NCI-H2196 treated with DMSO at 0.1 percent for 48 hours (cell line): ENCODE measurements around the gene MIEF2.
"Not testable (repeated sequence)": the region's sequence is repeated elsewhere in the genome, so short reads cannot be mapped to it uniquely, and the experiment has no call there.

Source experiments
- DNase-seq: peaks from one replicate; lab custom pipeline; 2025; ENCODE audit not compliant: unreplicated experiment; lab: John Stamatoyannopoulos, UW

MIEF2 gene, protein sequence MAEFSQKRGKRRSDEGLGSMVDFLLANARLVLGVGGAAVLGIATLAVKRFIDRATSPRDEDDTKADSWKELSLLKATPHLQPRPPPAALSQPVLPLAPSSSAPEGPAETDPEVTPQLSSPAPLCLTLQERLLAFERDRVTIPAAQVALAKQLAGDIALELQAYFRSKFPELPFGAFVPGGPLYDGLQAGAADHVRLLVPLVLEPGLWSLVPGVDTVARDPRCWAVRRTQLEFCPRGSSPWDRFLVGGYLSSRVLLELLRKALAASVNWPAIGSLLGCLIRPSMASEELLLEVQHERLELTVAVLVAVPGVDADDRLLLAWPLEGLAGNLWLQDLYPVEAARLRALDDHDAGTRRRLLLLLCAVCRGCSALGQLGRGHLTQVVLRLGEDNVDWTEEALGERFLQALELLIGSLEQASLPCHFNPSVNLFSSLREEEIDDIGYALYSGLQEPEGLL

DNA sequence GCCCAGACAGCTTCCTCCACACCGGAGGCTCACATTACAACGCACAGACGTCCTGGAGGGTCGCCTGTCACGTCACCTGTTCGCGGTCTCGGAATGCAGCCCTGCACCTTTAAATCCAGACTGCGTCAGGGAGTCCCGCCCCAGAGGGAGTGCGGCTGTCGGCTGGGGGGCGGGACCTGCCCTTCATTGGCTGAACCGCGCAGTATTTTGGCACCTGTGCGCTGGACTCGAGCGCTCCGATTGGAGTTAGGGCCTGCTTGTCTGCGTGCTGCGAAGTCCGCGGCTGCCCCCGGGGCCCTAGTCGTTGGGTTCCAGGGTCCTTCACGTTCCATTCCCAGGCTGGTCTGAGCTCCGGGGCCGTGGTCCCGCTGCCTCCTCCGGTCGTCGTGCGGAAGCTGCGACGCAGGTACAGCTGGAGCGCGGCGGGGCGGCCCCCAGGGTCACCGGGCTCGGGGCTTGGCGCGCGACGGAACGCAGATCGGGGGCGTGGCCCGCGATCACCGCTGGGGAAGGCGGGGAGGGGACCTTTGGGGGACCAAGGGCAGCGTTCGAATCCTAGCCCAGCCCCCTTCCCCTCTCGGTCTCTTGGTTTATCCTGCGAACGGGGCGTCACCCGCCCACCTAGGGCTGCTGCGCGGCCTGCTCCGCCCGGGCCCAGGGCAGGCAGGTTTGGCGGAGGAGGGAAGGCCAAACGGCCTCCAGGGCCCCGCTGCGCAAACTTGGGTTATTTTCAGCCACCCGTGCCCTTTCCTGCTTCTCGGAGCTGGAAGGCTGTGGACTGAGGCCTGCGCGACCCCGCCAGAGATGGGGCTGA is at the start of gene MIEF2:
MIEF2 (plus strand) TSS at position 331 of the 814 bp plus-strand sequence. CDS start 2,059 bp downstream, outside the sequence.
- DNase-seq: peak; percentile 67

DNA sequence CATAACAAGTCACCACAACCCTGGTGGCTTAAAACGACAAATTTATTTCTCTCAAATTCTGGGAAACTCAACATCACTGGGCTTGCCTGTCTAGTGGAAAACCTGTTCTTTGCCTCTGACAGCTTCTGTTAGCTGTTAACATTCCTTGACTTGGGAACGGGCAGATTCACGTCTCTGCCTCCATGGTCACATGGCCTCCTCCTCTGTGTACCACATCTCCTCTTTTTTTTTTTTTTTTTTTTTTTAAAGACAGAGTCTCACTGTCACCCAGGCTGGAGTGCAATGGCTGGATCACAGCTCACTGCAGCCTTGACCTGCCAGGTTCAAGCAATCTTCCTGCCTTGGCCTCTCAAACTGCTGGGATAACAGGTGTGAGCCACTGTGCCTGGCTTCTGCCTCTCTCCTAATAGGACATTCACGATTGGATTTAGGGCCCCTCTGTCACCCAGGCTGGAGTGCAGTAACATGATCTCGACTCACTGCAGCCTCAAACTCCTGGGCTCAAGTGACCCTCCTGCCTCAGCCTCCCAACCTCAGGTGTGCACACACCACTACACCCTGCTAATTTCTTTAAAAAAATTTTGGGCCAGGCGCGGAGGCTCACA is 46.7 kb upstream of the MIEF2 start:
- DNase-seq: no peak

DNA sequence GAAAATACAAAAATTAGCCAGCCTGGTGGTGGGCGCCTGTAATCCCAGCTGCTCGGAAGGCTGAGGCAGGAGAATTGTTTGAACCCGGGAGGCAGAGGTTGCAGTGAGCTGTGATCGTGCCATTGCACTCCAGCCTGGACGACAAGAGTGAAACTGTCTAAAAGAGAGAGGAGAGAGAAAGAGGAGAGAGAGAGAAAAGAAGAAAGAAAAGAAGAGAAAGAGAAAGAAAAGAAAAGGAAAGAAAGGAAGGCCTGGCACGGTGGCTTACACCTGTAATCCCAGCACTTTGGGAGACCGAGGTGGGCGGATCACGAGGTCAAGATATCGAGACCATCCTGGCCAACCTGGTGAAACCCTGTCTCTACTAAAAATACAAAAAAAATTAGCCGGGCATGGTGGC is 43.6 kb upstream of the MIEF2 start:
- DNase-seq: not testable (repeated sequence)

DNA sequence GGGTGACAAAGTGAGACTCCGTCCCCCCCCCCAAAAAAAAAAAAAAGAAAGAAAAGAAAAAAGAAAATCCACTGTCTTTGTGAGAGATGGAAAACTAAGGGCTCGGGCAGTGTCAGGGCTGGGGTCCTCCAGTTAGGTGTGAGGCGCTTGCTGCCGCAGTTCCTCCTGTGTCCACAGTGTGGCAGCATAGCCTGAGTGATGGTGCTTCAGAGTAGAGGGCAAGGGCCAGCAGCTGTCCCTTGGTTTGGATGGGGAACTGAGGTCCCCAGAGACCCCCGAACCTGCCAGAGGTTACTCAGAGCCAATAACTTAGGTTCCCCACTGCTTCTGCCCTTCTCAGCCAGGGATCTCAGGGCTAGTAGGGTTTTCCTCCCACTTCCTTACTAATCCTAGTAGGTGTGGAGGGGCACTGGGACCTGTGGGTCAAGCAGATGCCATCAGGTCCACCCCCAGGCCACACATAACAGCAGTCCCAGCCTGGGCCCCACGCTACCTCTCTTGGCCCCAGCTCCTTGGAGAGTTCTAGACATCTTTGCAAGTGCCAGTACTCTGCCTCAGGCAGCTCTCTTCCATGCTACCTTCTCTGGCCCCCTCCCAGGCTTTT is 42.9 kb upstream of the MIEF2 start:
- peak; percentile 7 for DNase-seq

GRCh38 chr17:18218756-18219415 is 41.6 kb upstream of the MIEF2 start:
- no peak for DNase-seq

DNA sequence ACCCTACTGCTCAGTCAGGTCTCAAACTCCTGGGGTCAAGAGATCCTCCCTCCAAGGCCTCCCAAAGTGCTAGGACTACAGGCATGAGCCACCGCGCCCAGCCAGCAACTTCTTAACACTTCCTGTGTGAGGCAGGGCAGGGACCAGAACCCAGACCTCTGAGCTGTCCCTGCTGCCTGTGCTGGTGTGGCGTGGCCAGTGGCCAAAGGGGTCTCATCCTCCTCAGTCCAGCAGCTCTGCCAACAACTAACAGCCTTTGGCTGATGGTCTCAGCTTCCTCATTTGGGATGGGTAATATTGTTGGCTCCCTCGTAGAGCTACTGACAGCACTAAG is 36.4 kb upstream of the MIEF2 start:
- no peak for DNase-seq

DNA sequence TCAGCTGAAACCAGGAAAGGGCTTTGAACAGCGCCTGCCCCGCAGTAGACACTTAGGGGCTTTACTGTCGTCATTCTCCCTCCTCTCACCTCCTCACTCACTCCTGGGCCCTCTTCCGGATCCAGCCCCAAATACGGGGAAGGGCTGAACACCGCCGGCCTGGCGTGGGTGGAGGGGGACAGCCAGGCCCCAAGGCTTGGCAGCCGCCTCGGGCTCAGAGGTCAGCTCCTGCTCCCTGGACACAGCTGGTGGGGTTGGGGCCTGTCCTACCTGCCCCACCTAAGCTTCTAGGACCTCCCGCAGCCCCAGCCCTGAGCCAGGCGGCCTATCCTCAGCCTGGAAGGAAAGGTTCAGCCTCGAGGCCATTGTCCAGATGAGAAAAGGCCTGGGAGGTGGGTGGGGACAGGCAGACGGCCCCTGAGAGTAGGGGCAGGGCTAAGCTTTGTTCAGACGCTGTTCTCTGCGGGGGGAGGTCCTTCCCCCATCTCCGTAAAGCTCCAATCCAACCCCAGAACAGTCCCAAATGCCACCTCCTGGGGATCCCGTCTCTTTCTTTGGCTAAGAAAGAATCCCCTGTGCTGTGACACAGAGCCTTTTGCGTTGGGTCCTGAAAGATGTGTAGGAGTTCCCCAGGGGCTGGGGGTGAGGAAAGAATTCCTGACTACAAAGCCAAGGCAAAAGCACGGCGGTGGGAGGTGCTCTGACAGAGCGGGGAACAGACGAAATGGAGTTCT is 35.9 kb upstream of the MIEF2 start:
- no peak for DNase-seq

DNA sequence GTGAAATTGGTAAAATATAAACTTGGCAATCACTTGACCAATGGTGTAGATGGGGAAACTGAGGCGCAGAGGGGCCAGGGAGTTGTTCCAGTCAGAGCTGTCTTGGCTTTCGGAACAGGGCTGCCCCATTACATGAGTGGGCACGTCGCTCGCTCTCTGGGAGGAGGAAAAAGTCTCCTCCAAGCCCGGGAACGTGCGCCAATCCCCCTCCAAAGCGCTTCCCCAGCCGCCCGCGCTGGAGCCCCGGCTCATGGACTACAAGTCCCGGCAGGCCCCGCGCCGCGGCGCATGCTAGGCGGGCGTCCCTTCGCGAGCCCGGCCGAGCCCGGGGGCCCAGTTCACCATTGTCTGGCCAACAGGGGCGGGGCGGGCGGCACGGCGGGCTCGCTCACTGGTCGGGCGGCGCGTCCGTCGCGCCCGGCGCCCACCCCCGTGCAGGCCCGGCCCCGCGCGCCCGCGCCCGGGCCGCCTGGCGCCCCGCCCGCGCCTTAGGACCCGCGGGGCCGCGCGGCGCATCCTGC is 35.3 kb upstream of the MIEF2 start, which contains the start of gene LLGL1:
LLGL1 (plus strand) TSS at position 515 of the 521 bp plus-strand sequence. CDS start 48 bp downstream, outside the sequence.
- peak; percentile 52 for DNase-seq

DNA sequence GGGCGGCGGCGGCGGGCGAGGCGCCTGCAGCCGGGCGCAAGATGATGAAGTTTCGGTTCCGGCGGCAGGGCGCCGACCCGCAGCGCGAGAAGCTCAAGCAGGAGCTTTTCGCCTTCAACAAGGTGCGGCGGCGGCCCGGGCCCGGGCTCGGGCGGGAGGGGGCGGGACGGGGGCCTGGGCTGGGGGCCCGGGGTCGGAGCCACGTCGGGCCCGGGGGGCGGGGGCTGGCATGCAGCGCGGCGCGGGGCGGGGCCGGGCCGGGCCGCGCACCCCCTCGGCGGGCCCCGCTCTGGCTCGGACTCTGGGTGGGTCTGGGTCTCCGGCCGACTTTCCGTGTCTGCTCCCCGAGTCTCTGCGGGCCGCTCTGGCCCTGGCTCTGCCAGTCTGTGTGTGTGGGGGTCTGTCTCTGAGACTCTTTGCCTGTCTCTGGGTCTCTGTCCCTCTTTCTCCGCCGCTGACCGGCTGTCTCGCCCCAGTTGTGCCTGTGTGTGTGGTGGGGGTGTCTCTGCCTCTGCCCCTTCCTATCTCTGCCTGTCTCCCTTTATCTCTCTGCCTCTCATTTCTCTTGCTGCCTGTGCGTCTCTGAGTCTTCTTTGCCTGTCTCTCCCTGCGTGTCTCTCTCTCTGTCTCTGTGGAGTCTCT is 34.7 kb upstream of the MIEF2 start:
- no peak for DNase-seq

- DNase-seq: no peak
These were observed 34.0 kb upstream of the MIEF2 start for GRCh38 chr17:18226284-18226945.

GRCh38 chr17:18227635-18228034 is 32.8 kb upstream of the MIEF2 start:
- DNase-seq: no peak

DNA sequence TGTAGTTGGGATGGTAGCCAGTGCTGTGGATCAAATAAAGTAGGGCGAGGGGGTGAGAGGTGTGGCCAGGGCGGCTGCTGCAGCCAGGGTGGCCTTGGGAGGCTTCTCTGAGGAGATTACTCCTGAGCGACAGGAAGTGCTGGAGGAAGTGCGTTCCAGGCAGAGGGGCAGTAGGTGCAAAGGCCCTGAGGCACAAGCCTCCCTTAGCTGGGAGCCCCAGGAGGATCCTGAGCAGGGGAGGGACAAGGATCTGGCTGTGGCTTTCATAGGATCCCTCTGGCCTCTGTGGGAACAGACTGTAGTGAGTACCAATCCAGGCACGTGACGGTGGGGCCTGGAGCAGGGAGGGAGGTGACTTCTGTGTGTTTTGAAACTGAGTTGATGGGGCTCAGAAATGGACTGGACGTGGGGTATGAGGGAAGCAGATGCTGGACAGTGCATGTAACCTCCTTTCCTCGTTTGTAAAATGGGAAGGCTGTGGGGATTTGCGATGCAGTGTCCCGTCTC is 32.2 kb upstream of the MIEF2 start:
- DNase-seq: no peak

- no peak for DNase-seq
These were observed 31.2 kb upstream of the MIEF2 start for GRCh38 chr17:18229254-18229653.

DNA sequence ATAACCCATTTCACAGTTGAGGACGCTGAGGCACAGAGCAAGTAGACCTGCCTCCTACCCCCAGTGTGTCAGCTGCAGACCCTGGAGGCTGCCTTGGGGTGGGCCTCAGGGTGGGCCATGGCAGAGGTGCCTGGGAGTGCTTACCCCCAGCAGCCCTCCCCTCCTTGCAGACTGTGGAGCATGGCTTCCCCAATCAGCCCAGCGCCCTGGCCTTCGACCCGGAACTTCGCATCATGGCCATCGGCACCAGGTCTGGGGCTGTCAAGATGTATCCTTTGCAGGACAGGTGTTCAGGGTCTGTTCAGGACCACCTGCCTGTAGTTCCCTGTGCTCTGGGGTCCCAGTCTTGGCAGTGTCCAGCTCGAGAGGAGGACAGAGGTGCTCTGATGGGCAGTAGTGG is 30.7 kb upstream of the MIEF2 start:
- no peak for DNase-seq

DNA sequence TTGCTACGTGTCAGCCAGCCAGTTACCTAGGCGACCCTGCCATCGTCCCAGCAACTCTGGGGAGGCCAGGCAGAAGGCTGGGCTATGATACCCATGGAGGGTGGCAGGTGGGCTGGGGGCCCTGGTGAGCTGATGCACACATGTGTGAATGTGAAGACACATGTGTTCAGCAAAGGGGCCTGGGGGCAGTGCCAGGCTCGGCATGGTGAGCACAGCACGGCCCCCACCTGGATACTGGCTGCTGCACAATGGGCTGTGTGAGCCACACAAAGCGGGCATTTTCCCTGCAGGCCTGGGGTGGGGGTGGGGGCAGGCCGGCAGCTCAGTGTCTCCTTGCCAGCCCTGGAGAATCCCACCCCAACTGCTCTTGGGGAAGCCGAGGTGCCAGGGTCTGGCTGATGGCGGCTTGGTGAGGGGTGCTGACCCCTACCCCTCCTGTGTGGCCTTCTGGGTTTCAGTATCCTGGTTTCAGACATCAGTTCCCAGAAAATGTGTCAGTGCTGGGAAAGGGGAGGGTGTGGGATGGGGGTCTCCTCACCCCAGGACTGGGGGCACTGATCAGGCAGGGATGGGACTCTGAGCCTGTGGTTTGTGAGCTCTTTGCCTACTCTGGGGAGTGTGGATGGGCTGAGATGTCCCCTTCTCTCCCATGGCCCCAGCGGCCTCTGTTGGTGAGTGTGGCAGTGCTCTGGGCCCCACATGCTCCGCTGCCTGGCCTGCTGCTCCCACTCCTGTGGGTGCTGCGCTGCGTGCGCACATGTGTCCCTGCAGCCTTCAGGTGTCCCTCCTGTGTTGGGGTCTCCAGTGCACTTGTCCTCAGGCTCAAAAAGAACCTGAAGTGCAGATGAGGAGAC is 29.9 kb upstream of the MIEF2 start:
- DNase-seq: no peak

DNA sequence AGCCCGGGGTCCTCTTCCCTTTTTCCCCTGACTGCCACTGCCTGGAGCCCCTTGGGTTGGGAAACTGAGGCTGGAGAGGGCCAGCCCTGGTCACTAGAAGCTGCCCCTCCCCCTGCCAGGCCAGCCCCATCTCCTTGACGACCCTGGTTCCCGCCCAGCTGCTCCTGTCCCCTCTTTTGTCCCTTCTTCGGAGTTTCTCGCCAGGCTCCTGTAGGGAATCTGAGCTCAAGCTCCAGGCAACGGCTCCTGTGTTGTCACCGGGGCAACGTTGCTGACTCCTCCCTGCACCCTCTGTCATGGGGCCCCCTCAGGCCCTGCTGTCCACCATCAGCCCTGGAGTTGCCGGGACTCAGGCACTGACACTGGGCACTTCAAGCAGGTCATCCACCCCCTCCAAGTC is 29.3 kb upstream of the MIEF2 start:
- DNase-seq: no peak

- no peak for DNase-seq
These were observed 26.5 kb upstream of the MIEF2 start for GRCh38 chr17:18233803-18234518.
